ENCODE results near the gene FGFR2.
"Not testable (repeated sequence)": the region's sequence is repeated elsewhere in the genome, so short reads cannot be mapped to it uniquely, and the experiment has no call there.

Gene FGFR2

DNA sequence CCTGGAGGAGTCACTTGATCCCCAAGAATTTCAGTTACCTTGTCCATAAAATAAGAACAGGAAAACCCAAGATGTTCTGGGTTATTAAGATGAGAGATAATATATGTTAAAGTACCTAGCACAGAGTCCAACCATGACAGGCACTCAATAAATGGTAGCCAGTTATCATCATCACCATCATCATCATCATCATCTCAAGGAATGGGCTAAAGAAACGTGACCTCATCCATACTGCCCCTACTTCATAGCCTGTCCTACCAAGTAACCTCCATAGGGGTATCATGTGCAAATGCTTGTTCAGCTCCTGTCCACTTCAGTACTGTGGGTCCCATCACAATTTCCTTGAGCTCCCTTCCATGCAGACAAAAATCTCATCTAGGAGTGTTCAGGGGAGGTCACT is 14.4 kb downstream of the FGFR2 start:
- DNase-seq, result no peak

DNA sequence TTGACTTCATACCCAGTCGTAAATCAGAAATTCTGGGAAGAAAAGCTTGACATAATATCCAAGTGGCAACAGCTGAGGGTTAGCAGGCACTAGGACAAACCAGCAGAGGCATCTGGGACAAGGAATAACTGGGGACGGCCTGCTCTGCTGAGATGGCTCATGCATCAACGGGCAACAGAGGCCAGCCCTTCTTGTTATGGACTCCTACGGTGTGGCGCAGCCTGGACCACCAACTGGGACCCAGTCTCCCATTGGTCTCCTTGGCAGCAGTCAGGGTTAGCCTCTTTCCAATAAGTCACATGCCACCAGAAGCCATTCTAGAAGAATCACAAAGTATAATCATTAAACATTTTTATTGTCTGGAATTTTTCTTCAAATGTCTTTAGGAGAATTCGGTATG is 15.0 kb downstream of the FGFR2 start:
- no peak for DNase-seq

DNA sequence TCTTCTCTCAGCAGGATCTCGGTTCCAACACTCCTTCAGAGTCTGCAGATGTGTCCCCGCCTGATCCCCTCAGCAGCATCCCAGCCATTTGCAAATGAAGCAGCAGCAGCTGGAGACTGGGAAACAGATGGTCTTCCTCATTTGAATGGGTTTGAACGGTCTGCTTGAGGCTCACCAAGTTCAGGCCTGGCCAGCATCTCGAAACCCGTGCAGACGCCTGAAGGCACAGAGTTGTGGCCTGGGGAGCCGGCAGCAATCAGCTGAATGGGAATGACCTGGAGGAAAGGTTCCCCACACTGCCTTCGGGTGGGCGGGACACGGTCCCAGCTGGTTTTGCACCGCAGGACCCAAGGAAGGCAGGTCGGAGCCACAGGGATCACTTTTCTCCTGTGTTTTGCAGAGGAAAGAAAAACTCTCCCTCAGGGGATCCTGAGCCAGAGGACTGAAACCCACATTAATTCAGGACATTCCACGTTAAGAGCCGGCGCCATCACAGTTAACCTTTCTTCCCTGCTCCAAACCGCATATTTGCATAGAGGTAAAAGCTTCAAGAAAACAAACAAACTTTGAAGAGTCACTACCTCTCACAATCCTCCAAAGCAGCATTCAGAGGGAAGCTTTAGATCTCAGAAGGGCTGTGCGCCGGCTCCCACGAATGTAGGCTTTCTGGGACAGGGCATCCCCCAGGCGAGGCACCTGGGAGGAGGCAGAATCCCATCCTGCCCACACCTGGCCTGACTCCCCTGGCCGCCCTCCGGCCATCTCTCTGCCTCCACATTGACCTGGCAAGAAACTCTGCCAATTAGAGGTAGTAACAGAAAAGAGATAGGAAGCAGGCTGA is 17.7 kb downstream of the FGFR2 start:
- DNase-seq, result peak; percentile 64

DNA sequence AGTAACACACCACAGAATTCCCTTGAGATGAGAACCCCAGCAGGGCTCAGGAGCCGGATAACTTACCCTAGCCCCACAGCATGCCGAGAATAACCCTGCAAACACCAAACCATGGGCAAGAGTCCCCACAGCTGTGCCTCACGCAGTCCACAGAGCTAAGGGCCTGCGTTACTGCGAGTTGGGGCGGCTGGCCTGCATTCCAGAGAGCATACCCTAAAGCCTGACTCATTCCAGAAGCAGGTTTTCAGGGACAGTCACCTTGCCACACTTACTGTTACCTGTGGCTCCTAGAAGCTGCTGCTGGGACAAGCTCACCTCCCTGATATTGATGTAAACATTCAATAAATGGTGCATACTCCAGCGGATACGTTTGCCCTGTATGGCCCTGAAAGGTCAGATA is 18.6 kb downstream of the FGFR2 start:
- DNase-seq, result no peak

DNA sequence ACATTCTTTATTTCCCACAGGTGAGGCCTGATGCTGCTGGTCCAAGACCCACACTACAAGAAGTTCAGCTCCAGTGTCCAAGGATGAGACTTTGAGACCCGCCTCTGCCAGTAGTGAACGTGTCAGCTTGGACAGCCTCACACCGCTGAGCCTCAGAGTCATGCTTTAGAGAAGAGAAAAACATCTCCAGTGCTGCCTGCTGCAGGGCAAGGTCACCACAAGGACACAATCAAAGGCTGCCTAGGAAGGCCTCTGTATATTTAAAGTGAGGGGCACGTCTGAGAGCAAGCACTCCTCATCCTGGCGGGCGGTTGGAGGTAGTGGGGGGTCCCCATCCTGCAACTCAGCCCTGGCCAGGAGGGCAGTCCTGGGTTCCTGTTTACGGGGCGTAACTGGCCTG is 19.3 kb downstream of the FGFR2 start:
- DNase-seq, result no peak

DNA sequence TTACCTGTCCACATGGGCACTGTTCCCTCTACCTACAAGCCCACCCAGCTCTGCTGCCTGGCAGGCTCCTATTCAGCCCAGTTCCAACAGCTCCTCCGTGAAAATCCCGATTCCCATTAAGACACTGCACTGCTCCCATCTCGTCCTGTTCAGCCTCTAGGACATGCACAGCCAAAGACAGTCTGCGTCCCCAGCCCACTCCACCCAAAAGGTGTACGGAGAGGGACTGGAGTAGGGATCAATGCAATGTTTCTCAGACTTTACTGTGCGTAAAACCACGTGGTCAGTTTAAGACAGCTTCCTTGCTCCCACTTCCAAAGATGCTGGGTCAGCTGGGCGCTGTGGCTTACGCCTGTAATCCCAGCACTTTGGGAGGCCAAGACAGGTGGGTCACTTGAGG is 19.9 kb downstream of the FGFR2 start:
- DNase-seq, result no peak

DNA sequence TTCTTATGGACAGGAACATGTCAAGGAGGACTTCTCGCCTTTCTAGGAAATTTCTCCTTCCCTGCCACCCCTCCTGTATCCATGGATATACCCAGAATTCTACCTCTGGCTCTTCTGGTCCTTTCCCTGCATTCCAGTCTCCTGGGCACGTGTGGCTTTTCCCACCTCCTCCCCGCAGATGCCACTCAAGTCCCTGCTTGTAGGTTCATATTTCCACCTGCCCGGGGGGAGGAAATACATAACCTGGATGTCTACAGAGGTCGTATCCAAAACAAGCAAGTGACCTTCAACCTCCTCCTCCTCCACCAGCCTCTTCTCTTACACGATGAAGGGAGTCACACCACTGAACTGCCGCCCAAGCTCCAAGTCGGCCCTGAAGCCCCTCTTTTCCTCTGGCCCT is 20.7 kb downstream of the FGFR2 start:
- DNase-seq, result no peak

DNA sequence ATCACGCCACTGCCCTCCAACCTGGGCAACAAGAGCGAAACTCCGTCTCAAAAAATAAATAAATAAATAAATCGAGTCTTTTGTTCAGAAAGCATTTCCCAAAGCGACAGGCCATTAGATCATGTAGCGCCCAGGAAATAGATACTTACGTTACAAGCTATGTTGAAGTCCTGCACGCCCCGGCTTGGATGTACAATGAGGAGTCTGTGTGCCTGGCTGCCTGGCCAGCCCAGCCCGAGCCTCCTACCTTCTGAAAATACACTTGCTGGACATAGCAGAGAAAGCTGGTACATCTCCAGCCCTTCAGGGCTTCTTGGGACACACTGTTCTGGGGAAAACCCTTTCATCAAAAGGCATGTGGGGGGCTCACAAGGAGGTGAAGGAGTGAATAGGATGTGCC is 22.1 kb downstream of the FGFR2 start:
- DNase-seq, result no peak

DNA sequence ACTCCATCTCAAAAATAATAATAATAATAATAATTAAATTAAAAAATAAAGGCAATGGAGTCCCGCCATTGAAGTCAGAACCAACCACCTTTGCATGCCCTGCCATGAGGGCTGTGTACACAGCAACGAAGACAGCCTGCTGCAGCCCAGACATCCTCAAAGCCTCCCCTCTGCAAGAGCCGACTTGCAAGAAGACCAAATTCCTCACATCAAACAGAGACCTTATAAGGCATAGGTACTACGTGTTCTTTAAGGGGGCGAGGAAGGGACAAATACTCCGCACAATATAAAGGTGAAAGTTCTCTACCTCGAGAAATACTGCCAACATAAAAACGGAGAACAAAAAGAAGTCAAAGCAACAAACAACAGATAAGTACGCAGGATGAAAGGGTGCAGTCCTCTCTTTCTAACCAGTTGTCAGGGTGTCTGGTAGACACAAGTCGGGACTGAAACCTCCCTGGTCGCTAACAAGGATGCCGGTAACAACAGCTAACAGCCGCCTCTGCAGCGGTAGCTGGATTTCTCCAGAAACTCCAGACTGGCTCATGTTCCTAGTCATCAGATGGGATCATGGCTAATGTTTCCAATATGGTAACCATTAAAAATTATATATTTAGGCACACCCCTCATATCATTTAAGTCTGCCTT is 23.6 kb downstream of the FGFR2 start:
- DNase-seq, result no peak

DNA sequence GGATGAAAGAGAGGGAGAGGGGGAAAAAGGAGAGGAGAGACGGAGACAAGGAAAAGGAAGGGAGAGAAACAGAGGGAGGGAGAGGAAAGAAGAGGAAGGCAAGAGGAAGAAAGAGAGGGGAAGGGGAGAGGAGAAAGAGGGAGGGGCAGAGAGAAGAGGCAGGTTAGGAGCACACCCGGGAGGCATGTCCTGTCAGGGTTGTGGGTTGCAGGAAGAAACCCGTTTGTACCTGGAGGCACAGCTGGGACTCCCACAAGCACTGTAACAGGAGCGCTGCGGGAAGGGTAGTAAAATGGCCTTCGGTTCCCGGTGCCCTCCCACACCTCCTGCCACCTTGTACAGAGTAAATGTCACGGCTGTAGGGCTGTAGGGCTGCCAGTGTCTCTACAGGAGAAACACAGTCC is 24.7 kb downstream of the FGFR2 start:
- DNase-seq, result no peak

DNA sequence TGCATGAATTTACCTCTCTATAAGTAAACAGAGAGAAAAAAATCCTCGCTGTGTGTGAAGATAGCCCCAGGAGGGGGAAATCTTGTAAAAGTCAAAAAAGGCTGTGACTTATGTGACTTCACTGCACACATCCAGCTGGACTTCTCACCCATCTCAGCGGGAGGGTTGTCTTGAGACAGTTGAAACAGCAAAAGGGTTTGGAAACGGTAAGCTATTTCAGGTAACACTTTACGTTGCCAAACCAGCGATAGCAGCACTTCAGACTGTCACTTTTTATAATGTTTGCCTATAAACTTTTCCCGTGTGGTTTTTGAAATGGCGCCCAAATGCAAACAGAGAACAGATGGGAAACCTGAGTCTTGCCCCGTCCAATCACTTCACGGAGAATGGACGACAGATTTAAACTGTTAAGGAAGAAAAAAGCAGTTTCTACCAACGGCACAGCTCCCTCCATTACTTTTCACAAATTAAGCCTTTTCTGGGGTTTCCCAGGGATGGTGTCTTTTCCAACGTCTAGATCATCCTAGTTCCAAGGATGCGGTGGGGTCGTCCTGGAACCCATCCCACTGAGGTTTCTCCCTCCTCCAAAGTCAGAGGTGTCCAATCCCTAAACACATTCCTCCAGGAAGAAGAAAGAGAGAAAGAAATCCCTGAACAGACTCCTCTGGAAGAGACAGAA is 25.2 kb downstream of the FGFR2 start:
- DNase-seq, result peak; percentile 64

DNA sequence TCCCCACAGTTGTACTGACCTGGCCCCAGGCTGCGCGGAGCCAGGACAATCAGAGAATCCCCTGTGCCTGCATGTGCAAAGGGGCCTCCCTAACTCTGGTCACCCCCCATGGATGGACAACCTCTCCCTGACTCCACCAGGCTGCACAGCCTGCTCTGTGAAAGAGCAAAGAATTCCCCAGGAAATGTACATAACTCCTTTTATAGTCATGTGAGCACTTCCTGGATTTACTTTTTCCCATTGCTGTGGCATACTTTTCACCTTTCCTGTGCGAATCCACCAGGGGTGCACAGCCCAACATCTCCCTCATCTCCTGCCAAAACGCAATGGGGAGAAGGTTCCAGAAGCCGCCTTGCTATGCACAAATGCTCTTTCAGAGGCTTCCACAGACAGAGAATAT is 27.9 kb downstream of the FGFR2 start:
- DNase-seq, result no peak

DNA sequence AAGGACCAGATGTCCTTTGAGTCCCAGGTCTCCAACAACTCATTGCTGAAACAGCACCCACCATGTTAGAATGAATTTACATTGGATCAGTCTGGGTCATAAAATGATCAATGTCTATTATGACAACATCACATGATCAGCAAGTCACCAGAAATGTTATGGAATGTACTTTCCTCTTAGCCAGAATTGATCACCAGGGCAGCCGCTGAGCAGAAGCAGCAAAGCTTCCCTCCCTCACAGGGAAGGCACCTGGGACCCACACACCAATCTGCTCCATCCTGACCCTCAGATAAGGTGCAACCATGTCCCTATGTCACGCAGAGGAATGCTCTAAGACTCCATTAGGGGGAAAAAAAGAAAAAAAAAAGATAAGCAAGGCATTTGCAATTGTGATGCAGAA is 30.0 kb downstream of the FGFR2 start:
- no peak for DNase-seq

DNA sequence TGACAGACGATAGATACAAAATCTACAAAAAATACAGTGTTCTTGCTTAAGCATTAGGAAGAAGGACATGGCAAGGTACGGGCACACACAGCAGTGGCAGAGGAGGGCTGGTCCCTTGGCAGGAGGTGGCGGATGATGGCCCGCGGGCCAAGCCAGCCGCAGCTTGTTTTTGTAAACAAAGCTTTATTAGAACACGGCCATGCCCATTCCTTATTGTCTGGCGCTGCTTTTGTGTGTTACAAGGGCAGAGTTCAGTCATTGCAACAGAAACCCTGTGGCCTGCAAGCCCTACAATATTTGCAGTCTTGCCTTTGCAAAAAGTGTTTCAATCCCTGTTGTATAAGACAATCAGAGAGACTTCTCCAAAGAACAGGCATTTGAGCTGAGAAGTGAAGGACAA is 30.7 kb downstream of the FGFR2 start:
- DNase-seq, result no peak

DNA sequence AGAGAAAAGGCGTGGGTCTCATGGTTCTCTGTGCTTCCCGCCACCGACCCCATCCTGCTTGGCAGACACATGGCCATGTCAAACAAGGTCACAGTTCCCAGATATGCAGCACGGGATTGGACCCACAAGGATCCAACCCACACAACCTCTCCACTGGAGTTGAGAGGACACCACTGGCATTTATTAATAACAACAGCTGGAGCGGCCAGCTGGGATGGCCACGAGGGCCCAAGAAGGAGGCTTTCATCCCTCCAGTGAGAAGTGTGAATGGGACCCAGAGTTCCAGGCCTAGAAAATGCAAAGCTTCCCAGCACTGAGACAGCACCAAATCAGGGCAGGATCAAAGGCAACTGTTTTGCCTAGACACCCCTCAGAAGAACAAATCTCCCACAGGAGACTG is 31.5 kb downstream of the FGFR2 start:
- DNase-seq, result no peak

DNA sequence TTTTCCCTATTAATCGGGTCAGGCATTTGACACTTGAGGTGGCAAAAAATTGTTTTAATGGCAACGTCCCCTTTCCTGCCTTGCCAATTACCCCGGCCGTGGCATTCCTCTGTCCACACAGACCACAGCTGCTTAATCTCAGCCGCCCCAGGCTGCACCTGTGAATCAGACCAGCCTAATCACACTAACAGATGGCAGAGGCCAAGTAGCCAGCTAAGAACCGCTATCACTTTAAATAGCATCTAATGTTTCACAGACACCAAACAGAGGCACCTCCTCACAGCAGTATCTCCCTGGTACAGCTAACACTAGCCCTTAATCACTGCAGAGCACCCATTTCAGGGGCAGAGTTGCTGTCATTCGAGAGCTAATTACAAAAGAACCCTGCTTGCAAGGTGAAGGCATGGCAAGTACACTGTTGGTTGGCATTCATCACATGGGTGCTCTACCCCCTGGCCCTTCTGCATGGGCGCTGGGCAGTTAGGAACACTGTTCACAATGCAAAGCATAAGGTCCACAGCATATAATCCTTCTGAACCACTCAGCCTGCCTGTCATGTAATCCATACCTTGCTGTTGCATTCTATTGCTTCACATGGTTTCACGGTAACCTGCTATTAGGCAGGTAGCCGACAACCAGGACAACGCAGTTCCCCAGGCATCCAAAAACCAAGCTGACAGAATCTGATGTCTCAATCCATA is 38.8 kb downstream of the FGFR2 start:
- DNase-seq, result peak; percentile 69

DNA sequence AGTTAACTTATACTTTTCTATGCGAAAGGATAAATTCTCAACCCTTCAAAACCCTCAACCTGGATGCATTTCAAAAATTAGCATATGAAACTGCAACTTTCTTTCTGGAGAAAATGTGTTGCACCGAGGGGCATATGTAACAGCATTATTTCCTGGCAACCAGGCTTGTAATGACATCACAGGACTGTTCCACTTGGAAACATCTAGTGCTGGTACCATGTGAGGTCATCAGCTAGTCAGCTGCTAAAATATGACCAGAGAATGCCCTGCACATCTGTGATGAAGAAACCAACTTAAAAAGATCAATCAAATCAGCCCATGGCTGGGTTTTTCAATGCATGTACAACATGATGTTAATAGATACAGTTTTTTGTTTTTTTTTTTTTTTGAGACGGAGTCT is 40.0 kb downstream of the FGFR2 start:
- DNase-seq, result no peak

DNA sequence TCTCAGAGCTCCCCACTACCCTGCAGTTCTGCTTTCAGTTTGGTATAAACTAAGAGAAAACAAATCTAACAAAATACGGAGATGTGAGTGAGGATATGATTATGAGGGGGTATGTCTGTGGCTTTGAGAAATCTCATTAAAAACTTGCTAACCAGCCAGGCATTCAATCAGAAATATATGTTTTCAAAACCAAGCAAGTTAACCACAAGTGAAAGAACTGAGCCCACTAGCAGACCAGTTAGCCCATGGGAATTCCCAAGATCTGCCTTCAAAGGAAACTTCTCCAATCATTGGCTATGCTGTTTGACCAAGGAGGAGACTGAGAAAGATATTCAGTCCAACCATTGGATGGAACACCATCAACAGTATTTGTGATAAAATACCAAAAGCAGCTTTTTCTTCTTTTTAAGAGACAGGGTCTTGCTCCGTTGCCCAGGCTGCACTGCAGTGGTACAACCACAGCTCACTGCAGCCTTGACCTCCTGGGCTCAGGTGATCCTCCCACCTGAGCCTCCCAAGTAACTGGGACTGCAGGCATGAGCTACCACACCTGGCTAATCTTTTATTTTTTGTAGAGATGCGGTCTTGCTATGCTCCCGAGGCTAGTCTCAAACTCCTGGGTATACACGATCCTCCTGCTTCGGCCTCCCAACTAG is 41.2 kb downstream of the FGFR2 start:
- no peak for DNase-seq

DNA sequence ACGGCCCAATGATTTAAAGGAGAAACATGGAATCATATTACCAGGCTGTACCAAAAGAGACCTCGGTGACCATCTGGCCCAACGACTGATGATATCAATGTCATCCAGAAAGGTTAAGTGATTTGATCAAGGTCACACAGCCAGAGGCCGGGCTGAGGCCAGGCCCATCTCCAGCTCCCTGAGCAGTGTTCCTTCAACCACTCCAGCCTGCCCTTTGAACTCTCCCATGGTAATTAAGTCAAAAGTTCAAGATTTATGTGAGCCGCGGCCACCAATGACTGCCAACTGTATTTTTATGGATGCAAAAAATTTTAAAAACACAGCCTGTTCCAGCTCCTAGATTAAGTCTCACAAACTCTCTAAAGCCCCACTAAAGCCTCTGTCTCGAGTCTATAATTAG is 41.8 kb downstream of the FGFR2 start:
- no peak for DNase-seq

DNA sequence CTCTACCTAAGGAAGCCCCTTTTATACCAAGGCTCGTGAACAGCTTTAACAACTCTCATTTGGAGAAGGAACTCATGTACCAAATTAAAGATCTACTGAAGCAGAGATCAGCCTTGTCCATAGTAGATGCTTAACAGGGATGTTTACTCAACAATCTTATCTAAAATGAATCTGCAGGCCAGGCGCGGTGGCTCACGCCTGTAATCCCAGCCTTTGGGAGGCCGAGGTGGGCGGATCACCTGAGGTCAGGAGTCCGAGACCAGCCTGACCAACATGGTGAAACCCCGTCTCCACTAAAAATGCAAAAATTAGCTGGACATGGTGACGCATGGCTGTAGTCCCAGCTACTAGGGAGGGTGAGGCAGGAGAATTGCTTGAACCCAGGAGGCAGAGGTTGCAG is 43.3 kb downstream of the FGFR2 start:
- DNase-seq, result not testable (repeated sequence)

DNA sequence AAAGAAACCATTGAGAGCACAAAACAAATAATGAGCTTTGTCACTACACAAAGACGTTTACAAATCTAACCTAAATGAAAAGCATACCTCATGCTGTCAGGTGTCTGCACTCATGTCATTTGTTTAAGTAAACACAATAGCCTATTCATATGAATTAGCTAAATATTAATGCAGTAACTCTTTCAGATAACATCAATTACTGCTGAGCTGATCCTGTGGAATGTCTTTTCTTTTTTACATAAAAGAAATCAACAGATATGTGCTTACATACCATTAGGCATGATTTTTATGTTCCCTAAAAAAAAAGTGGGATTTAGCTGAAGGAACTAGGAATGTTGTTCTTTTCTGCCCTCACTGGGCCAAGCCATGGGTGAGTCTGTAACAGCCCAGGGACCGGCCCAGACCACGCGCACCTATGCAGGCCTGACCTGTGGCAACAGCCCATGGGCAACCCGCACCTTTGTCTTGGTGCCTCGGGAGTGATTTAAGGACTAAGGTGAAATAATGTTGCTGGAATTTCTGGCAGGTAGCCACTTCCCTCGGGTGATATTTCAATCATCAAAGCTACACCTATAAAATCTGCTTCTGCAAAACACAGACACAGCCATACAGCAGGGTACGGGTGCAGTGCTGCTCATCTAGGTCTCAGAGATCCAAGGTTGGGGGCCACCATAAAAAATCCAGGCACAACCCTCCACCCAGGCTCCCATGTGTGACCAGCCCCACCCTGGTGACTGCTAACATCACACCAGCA is 44.6 kb downstream of the FGFR2 start:
- no peak for DNase-seq

DNA sequence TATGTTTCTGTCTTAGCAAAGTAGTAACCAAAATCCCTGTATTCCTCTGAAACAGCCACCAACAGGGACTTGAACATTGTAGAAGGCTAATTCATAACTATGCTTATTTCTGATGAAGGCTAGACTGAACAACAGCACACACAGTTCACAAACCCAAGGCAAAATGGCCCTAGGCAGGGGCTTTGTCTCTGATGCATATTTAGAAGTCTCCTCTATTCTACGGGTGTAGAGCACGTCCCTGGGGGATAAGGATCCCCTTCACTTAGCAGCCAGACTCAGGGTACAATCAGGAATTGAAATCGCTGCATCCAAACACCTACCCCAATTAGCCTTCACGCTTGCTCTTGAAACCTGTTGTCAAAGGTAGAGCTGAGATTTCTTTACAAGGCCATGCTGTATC is 45.5 kb downstream of the FGFR2 start:
- no peak for DNase-seq
